GM19324 (cell line): ENCODE results near the gene NSUN6.
A peak's percentile ranks its signal among the peaks of the same experiment; 100 is the strongest.

Experiments used
- ATAC-seq: cut with Tn5 transposase; IDR thresholded peaks from one replicate; pipeline ENCODE4 v1.9.1; 2021; ENCODE audit warnings: mild to moderate bottlenecking, moderate library complexity; ENCODE audit not compliant: unreplicated experiment, low FRiP score

Gene NSUN6, protein sequence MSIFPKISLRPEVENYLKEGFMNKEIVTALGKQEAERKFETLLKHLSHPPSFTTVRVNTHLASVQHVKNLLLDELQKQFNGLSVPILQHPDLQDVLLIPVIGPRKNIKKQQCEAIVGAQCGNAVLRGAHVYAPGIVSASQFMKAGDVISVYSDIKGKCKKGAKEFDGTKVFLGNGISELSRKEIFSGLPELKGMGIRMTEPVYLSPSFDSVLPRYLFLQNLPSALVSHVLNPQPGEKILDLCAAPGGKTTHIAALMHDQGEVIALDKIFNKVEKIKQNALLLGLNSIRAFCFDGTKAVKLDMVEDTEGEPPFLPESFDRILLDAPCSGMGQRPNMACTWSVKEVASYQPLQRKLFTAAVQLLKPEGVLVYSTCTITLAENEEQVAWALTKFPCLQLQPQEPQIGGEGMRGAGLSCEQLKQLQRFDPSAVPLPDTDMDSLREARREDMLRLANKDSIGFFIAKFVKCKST

DNA sequence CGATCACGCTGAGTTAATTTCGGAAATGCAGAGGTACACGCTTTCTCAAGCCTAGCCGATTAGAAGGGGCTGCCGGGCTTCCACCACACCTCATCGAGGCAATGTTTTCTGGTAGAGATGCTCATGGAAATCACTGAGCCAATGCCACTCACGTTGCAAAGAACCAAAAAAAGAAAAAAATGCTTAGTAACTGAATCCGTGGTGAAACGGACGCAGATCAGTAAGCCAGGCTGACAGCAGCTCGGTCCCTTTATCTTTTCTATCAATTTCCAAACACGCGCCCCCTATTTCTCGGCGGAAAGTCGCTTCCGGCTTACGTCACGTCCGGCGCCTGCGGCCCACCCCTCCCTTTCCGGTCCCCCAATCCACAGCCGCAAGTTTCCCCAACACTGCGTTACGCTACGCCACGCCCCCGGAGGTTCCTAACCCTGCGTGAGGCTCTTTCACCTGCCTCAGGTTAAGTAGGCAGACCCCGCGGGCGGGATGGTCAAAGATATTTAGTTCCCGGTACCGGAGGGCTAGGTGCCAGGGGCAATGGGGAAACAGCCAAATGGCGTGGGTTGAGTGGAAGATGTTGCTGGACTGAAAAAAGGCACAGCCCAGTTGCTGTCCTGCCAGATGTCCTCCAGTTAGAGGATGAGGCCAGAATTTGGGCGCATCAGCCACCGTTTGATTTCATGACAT lies at the start of gene NSUN6:
Gene NSUN6 (minus strand): TSS at position 264 of the 684 bp plus-strand sequence. CDS start 384 bp downstream, outside the sequence.
- peak; percentile 97 for ATAC-seq

DNA sequence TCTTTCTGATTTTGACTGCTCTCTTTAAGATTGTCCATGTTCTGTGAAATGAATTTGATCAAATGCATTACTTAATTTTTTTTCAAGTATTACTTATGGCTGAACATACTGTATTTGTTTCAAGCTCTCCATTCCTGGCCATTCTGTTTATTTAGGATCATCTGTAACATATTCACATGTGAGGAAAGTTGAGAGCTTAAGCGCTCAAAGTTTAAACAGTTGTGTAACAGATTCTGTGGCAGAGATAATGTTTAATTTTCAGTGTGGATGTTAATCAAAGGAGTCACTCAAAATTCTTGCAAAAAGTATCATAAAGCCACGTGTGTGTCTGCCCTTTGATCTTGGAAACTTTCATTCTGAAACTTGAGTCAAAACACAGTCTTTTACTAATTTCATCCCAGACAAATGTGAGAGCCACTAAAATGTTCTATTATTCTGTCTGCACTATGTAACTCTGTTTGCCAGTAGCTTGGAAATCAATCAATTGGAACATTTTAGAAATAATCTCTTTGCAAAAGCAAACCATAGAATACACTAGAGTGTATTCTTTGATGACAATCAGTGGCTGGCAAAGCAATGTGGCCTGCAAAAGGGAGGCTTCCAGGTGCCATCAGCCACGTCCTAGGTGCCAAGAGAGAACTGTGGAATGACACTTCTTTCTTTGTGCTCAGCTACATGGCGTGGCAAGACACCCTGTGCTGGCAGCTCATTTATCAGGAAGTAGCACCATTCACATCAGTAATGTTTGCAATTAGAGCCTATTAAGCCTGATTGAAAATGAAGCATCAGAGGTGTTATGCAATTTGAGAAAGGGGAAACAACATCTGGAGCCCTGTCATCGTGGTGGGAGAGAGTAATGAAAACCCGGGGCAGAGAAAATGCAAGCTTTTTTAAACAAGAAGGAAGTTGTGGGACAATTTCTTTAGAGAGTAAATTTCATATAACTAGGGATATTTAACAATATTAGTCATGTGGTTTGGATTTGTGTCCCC lies 48.8 kb upstream of the NSUN6 start:
- no peak for ATAC-seq

DNA sequence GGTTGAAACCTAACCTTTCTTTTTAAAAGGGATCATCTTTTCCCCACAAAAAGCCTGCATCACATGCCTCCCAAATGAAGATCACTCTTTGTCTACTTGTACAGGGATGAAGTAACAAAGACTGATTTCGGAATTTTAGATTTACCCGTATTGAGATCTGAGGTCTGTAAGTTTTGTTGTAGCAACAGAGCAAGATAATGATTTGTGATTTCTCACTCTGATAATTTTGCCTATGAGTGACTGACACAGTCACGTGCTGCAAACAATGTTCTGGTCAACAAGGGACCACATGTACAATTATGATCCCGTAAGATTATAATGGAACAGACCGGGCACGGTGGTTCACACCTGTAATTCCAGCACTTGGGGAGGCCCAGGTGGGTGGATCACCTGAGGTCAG lies 39.2 kb upstream of the NSUN6 start:
- ATAC-seq: no peak

DNA sequence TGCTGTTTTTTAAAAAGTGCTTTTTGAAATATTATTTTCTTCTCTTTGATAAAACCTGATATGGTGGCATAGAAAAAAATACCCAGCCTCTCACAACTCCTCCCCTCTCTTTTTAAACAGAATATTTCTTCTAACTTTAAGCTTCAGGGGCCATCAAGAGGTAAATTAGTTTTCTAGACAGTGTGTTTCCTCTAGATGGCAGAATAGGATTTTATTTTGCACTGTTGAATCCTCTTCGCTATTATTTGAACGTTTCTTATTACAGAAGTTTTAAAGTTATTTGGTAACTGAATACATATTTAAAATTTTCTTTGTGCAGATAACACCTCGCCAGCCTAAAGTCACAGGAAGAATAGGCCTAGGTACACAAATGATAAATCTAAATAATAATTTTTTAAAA lies 38.1 kb upstream of the NSUN6 start:
- ATAC-seq: no peak

DNA sequence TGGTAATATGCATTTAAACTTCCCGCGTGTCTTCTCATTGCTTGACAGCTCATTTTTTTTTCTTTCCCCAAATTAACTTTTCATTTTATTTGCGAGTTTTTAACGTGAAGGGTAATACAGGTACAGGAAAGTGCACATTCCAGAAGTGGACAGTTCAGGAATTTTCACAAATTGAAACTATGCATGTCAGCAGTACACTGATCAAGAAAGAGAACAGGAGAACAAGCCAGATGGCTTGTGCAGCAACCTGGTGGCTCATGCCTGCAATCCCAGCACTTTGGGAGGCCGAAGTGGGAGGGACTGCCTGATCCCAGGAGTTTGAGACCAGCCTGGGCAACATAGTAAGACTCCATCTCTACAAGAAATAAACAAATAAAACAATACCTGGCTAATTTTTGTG lies 36.3 kb upstream of the NSUN6 start:
- ATAC-seq: no peak

DNA sequence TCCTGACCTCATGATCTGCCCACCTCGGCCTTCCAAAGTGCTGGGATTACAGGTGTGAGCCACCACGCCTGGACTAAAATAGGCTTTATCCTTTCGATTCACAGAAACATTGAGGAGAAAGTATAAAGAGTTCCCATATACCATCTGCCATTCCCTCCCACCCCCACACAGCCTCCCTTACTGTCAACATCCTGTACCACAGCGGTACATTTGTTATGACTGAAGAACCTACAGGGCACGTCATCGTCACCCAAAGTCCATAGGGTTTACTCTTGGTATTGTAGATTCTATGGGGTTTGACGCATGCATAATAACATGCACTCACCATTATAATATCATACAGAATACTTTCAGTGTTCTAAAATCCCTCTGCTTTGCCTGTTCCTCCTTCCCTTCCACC lies 35.8 kb upstream of the NSUN6 start:
- no peak for ATAC-seq

DNA sequence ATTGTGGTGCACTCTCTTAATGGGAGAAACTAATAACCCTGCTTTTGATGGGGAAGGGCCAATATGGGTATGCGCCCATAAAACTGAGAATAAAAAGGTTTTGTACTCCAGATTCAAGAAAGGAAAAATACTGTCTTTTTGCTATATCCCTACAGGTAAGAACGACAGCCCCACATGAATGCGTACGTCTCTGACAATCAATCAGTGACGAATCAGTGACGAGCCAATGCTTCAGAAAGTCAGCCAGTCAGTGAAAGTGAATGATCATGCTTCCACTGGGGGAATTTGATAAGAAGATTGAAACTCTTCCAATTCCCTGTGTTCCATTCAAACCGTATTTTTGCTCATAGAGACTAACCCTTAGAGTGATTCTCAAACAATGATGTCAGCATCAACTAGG lies 34.2 kb upstream of the NSUN6 start:
- ATAC-seq: no peak

DNA sequence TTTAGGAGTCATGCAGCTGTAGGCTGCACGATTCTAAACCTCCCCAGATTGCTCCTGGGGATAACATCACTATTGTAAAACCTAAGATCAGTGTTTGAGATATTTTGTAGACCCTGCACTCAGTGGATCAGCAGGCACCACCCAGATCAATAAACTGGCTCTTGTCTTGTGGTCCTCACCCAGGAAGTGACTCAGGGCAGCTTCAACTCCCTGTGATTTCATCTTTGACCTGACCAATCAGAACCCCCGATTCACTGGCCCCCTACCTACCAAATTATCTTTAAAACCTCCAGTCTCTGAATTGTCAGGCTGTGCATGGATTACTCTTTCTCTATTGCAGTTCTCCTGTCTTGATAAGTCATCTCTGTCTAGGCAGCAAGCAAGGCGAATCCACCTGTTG lies 33.6 kb upstream of the NSUN6 start:
- no peak for ATAC-seq

DNA sequence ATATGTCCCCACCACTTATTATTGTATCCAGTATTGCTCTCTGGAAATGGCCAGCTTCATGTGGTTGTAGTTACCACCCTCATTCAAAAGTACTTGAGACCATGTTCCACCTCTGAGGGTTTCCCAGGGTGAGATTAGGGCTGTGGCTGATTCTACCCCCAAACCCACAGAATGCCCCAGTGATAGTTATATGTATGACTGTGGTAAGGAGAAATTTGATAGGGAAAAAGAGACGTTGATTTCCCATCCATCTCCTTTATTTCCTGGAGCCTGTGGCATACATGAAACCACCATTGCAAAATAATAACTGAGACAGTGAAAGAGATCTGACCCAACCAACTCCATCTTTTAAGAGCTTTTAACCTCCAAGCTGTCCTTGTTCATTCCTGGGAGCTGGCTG lies 33.0 kb upstream of the NSUN6 start:
- ATAC-seq: no peak

DNA sequence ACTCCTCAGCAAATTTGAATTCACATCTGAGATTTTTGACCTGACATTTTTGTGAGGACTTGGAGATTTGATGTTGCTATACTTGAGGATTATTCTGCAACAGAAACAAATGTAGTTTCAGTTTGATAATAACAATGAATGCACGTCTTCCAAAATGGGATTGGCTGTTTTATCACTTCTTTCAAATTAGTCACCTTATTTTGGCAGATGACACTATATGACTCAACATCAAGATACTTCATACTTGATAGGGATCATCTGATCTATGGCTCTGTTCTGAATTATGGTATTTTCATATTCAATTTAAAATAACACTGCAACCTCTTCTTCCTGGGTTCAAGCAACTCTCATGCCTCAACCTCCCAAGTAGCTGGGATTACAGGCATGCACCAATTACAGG lies 32.0 kb upstream of the NSUN6 start:
- no peak for ATAC-seq

DNA sequence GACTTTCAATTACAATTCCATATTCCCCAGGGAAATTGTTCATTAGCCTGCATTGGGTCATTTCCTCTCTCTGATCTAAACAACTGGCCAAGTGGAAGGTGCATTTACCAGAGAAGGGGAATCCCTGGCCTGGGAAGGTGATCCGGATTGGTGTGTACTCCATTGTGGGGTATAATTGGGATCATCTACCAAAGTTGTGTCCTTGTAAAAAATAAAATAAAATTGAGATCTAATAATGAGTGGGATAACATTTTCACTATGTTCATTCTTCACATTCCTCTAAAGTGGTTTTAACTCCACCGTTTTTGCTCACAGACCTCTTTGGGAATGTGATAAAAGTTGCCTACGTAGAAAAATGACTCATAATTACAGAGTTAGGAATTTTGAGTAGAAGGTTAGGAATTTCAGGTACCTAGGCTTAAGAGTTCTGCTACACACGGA lies 30.6 kb upstream of the NSUN6 start:
- ATAC-seq: no peak

DNA sequence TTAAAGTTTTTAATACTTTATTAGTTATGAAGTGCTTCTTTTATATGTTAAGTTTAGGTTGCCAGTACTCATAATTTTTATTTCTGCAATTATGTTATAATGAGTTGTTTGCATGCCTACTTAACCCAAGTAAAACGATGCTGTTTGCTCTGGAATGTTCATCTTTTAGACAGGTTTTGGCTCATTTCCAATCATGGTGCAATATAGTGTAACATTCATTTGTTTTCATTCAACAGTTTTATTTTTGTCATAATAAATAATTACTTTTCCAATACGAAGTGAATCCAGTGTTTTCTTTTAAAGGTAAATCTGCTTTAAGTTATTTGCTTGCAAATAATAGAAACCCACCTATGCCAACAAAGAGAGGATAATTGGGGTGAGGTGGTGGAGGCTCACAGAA lies 30.0 kb upstream of the NSUN6 start:
- no peak for ATAC-seq

DNA sequence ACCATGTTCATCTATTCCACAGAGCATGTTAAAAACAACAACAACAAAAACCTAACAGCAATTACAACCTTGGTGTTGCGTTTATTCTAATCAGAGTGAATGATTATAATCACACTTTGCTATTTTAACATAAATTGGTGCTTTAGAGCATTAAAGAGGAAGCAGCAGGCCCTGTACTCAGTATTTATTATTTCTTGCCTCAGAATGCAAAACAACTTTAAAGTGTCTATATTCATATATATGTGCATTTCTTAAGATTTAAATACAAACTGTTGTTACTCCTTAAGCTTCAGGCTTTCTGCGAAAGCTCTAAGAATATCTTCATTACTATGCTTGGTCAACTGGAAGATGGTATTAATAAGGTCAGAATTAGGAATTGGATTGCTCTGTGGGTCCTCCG lies 29.4 kb upstream of the NSUN6 start:
- no peak for ATAC-seq

DNA sequence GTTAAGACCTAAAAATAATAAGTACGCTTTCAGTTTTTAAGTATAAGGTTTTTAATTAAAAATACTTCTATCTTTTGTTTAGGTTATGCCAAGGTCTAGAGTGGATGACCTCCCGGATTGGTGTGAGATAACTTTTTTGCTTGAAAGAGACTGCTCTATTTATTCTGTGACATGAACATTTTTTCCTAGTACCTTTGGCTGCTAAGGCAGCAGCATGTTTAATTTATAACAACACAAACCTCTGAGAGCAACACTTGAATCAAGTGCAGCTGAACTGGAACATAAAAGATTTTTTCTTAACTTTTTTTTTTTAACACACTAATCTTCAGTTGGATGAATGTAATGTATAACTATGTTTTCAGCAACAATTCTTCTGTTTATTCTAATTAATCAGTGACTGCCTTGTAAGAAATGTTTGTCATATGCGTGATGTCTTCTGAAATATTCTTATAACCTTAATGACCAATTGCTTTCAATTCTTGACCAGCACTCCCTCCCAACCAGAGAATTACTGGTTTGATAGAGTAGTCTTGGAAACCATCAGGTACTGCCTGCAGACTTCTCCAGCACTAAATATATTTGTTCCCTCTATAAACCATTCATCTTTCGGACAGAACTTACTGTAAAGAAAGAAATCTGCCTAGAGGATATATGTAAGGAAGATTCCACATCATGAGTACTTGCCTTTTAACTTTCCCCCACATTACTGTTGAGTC lies 23.9 kb upstream of the NSUN6 start:
- no peak for ATAC-seq

DNA sequence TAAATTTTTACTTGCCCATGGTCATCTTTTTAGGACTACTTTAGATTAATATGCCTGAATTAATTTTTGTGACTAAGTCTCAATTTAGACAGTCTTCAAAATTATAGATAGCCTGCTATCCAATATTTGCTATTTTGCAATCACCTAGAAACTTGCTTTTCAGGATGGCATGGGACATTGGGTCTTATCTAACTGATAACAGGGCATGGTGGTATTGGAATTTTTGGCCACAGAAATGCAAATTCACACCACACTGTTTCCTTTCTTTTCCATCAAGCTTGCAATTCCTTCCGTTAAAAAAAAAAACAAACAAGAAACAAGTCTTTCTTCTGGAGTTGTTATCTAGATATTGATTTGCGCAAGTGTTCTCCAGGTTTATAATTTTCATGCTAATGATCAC lies 16.6 kb upstream of the NSUN6 start:
- no peak for ATAC-seq

DNA sequence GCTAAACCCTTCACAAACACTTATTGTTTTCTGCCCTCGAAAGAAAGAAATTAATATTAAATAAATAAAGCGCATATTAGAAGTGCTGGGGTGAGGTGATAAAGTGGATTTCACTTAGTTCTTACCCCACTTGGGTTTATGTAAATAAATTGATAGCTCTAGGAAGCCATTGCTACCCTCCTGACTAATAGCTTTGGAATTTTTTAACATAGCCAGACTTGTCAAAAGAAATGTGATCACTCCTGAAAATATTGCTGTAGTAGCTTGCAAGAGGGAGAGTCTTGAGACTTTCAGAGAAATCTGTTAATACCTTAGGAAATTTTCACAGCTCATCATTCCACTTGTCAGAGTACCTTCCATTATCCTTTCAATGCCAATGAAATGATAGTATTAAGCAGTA lies 15.4 kb upstream of the NSUN6 start:
- ATAC-seq: no peak

DNA sequence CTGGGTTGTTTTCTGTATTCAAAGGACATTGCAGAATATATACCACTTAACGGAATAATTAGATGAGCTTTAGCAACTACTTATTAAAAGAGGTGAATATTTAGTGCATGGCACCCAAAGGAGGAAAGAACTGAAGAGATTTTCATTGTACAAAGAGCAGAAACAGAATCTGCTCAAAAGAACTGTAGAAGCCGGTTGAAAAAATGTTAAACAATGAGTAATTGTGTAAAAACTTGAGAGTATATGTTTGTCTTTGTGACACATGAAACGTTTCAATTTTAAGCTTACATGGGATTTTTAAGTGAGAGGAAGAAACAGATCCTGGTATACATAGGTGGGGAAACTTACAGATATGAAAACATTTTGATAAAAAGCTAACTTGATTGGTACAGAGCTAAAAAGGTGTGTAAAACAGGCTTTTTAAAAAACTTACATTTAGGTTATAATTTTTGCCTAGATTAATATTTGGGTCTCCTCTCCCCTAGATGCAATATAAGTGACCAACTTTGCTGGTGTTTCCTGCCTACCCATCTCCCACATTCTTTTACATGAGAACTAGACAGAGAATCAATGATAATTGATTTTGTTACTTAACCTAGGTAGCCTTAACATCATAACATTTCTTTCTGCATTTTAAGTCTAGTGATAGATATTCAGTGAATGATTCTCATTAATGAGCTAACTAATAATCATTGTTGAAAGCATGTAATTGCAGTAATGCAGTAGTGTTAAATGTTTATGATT lies 14.6 kb upstream of the NSUN6 start:
- no peak for ATAC-seq

DNA sequence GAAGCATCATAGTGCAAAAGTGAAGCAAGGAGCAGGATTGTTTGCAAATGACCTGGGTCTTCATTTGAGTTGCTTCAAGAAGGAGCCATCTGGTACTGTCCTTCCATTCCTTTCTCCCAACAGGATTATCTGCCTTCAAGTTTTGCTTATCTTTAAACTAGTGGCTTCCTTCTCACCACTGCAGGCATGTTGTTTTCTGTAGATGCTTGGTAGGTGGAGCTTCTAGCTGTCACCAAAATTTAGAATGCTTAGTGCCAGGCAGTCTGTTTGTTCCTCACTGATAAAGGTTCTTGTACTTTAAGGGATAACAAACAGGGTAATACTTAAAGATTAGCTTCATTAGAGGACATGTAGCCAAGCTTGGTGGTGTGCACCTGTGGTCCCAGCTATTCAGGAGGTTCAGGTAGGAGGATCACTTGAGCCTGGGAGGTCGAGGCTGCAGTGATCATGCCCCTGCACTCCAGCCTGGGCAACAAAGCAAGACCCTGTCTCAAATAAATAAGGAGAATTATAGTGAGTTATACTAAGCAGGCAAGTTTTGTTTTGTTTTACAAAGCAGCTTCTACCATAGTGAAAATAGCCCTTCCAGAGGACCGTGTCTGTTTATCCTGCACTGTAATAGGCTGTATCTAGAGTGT lies 13.6 kb upstream of the NSUN6 start:
- no peak for ATAC-seq

DNA sequence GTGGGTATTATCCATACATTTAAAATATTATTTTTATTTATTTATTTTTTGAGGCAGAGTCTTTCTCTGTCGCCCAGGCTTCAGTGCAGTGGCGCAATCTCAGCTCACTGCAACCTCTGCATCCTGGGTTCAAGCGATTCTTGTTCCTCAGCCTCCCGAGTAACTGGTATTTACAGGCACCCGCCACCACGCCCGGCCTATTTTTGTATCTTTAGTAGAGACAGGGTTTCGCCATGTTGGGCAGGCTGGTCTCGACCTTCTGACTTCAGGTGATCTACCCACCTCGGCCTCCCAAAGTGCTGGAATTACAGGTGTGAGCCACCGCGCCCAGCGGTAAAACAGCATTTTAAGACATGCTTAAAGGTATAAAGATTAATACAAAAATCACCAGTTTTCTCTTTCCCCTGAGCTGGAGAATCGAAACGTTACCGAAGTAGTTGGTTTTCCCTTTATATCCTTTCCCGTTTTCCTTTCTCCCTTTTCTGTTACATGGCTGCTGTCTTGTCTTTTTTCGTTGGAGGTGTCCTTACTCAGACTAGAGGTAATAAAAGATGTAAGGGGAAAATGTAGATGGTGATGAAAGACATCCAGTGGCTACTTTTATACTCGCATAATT lies 9.5 kb upstream of the NSUN6 start:
- no peak for ATAC-seq
